Activated gamma-delta T cell treated with anti-CD3 and anti-CD28 coated beads, Interleukin-2, amount 50 U/mL, for 16 hours (primary cell): ENCODE results near the gene ORMDL2.
A peak's percentile ranks its signal among the peaks of the same experiment; 100 is the strongest.
"Not testable (repeated sequence)": the region's sequence is repeated elsewhere in the genome, so short reads cannot be mapped to it uniquely, and the experiment has no call there.

Experiments
- DNase-seq: peaks from one replicate; pipeline ENCODE4 v3.0.0-alpha.2; 2020; ENCODE audit warnings: low read depth

ORMDL2 gene

DNA sequence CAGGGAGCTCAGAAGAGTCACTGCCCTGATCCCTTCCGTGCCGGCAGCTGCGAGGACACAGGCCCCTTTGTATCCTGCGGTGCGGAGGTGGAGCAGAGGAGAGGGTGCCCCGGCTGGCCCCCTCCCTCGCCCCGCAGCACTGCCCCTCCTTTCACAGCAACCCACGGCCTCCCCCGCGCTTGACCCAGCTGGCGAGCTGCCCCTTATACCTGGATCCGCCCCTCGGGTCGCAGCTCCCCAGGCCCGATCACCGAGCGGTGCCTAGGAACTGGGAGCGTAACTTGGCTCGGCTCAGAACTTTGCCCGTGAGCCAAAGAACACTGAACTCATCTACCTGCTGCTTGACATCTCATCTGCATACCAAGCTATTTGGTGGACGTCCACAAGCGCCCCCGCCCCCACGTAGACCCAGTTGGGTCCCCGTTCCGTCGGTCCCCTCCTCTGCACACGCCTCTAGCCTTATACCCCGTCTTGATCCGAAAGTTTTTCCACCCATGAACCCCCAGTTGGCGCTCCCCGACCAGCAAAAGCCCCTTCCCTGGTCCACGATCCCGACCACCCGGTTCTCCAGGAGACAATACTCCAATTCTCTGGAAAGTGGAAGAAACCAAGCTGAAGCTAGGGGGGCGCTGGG, 12.2 kb downstream of the ORMDL2 start:
- DNase-seq = no peak

DNA sequence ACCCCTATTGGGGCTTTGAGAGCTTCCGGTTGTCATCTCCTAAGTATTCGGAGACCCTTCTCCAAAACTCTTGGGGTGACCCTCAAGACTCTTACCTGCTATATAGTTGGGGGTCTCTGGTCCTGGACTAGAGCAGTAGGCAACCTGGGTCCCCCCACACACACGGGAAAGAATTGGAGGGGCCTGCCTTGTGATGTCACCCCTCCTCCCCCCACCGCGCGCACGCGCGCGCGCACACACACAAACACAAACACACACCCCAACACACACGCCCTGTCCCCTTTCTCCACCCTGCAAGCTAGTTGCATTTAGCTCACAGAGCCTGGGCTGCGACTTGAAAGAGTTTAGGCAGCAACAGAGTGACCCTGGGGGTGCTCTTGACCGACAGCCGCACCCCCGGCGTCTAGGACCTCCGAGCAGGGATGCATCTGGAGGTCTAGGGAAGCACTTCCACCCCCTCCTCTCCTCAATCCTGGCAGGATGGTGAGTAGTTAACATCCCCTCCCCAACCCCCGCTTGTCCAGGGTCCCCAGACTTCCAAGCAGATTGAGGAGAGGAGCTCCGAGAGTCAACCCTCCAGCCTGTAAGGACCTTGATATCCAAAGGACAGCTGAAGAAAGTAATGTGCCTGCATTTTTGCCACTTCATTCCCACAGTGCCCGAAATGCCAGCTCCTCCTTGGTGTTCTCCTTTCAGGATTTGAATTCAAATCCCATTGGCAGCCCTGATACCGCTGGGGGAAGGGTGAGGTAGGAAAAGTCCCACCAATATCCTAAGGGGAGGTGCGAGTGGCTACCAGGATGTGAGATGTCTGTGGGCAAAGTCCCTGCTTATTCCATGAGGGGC, 13.0 kb downstream of the ORMDL2 start:
- DNase-seq = peak; percentile 24

DNA sequence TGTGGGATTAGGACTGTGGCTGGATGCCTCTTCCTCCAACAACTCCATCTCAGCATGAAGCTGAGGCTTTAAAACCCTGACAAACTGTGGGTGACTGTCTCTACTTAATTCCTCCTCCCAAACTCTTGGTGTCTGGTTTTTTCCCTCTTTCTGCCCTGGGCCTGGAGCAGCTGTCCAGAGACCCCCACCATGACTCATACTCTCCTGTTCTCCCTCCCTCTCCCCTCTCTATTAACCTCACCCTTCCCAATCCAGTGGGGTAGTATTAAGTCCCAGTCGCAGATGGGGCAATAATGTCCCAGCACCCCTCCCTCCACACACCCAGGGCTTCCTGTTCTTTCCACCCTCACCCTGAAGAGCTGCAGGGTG, 13.6 kb downstream of the ORMDL2 start:
- no peak for DNase-seq

DNA sequence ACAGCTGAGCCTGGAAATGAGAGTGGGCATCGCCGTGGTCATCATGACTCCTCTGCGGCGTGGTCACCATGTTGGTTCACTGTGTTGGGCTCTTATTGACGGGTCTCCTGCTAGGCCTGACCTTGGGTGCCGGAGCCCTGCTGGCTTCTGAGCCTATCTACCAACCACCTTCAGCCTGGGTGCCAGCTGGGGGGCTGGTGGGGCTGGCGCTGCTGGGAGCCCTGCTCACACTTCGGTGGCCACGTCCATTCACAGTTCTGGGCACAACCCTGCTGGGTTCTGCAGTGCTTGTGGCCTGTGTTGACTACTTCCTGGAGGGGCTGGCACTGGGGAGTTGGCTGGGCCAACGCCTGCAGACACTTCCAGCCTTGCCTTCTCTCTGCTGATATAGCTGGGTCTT, 15.2 kb downstream of the ORMDL2 start:
- DNase-seq = no peak

DNA sequence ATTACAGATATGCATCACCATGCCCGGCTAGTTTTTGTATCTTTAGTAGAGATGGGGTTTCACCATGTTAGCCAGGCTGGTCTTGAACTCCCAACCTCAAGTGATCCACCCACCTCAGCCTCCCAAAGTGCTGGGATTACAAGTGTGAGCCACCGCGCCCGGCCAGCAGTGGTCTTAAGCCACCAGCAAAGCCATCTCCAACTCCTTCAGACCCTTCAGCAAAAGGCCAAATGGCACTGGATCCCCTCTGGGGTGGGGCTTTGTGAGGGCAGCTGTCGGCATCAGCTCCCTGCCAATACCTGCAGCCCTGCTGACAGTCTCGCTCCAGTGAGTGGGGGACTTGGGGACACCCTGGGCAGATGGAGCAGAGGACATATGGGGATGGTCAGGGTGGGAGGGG, 16.6 kb downstream of the ORMDL2 start:
- DNase-seq = not testable (repeated sequence)

DNA sequence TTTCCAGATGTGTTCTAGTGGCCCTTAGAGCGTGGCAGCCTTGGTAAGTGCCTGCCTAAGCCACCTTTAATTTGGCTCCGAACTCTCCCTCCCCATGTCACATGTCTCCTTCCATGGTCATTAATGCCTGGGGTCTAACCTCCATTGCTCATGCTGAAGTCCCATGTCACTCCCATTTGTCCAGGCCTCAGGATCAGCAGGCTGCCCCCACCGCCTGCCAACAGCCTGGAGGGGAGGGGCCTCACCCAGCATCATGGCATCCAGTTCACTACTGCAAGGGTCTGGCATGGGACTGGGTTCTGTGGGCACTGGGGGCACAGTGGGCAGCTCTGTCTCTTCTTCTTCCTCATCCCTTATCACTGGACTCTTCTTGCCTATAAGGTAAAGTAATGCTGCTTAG, 20.5 kb downstream of the ORMDL2 start:
- no peak for DNase-seq

DNA sequence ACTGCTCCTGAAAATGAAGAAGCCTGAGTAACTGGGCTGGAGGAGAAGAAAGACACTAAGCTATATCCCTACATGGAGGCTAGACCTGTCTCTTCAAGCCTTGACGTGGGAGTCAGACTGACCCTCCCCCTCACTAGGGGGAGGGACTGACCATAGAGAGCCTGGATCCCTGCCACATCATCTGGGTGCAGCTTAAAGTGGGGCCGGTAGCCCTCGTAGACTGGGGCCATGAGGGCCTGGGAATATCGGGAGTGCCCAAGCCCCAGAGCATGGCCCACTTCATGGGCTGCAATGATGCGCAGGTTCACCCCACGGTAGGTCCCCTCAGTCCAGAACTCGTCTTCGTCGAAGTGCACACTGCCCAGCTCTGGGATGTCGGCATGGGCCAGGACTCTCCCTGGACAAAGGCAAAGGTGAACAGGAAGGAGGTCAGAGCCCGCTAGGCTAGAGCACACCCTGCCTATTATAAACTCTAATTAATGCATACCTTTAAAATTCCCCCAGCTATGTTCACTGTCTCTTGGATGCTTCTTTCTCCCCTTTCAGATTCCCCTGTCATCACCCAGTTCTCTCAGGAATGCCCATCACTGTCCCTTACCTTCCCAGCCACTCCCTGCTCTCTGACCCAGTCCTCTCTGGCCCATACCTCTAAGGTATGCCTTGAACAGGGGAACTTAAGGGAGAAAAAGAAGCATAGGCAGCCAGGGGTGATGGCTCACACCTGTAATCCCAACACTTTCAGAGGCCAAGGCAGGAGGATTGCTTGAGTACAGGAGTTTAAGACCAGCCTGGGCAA, 21.7 kb downstream of the ORMDL2 start:
- DNase-seq = no peak

DNA sequence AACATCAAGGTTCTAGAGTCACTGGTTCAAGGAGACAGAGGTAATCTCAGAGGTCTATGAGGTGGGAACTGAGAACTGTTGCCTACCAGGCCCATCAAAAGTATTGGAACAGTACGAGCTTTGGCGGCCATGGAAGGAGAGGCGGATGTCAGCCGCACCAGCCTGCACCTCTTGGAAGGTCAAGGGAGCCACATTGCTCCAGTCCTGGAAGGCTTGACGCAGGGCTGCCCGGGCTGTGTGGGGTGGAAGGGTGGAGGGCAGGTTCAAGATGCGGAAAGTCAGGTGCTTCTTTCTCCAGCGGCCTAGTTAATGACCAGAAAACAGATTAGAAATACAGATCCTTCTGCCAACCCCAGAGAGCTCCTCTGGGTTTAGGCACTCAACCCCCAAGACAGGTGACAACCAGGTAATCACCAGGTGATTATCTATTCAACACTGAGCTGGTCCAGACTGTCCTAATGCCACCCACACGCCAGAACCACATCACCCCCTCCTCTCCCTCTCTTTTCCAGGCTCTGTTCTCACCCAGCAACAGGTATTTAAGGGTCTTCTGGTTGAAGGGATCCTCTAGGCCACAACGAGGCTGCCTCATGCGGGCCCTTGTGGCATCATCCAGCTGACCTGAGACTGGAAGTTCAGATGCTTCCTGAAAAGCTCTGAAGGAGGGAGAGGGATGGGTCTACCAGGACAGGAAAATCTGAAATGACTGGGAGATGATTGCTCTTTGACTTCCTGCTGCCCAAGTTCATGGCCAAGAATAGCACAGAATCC, 22.9 kb downstream of the ORMDL2 start:
- no peak for DNase-seq

DNA sequence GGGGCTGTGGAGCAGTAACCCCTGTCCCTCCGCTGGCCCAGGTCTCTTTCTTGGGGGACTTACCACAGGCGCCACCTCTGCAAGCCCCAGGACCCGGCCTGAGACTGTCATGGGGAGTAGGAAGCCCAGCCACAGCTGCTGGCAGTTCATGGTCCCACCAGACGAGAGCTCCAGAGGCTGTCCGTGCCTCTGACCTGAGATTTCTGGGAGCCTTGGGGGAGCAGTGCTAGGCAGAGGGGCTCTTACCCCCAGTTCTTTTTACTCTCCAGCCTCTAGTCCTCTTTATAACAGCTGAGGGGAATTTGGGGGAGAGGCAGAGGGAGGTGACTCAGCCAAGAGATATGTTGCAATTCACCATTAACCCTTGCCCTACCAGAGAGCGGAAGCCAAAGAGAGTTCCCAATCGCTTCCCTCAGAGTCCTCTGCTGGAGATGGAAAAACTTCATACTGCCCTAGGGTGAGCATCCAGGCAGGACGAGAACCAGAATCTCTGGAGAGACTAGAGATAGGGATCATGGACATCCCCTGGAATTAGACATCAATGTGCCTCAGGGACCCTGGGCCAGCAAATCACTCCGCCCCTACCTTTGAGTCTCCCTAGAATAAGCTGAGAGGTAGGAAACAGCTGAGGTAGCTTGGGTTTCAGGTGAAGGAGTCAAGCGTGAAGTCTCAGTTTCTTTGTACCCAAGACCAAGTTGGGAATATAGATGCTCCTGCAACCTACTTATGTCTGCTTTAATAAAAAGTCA, 25.0 kb downstream of the ORMDL2 start, which contains the start of gene MMP19:
MMP19 (minus strand) TSS at position 256 of the 749 bp plus-strand sequence; CDS start at position 150, 106 bp downstream.
- DNase-seq = no peak

DNA sequence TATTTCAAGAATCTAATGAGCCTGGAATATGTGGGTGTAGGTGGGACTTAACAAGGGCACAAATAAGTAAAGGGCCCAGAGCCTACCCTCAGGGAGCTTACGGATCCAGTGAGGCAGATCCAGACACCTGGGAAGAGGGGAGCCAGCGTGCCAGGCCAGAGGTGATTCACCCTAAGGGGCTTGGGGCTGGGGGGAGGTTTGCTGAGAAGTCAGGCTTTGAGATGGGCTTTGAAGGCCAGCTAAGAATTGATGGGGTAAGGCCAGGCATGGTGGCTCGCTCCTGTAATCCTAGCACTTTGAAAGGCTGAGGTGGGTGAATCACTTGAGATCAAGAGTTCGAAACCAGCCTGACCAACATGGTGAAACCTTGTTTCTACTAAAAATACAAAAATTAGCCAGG, 25.6 kb downstream of the ORMDL2 start:
- DNase-seq = no peak

DNA sequence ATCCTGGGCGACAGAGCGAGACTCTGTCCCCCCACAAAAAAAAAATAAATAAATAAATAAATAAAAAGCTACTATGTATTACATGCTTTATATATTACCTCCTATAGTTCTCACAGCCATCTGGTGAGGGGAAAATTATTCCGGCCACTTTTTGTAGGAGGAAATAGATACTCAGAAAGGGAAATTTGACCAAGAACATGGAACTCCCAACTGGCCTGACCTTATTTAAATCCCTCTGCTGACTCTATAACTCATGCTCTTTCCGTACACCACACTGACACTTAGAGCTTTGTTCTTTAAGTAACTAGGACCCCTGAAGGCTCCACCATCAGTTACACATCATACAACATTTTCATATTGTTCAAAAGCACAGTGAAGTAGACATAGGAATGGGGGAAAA, 27.1 kb downstream of the ORMDL2 start:
- DNase-seq = no peak

DNA sequence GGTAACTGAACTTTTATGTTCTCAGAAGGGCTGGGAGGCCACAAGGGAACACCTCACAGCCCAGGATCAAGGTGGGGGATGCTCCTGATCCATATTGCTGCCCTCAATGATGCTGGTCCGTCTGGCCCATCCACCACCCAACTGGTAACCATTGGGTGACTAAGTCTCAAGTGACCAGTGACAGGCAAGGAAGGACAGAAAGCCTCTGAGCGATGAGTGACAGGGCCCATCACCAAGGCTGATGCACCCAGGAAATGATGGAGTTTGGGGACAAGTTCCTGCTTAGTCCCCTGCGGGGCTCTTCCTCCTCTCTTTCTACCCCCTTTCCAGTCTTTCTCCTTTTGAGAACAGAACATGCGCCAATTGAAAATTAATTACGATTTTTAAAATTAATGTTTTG, 27.5 kb downstream of the ORMDL2 start:
- no peak for DNase-seq

DNA sequence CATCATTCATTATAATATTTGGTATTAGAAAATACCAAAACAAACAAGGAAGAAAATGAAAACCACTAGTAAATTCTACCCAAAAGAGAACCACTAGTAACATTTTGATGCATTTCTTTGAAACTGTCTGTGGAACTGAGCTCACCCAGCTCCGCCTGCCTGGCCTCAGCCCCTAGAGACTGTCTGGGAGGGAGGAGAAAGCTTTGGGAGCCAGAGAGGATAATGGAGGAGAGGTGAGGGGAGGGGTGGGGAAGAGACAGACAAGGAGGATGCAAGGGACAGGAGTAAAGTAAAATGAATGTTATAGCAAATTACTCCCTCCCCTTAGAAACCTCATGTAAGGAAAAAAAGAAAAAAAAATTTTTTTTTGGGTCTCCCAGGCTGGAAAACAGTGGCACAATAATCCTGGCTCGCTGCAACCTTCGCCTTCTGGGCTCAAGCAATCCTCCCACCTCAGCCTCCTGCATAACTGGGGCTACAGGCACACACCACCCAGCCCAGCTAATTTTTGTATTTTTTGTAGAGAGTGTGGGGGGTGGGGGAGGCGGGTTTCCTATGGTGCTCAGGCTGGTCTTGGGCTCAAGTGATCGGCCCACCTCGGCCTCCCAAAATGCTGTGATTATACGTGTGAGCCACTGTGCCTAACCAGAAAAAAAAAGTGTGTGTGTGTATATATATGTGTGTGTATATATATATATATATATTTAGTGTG, 28.1 kb downstream of the ORMDL2 start:
- no peak for DNase-seq

DNA sequence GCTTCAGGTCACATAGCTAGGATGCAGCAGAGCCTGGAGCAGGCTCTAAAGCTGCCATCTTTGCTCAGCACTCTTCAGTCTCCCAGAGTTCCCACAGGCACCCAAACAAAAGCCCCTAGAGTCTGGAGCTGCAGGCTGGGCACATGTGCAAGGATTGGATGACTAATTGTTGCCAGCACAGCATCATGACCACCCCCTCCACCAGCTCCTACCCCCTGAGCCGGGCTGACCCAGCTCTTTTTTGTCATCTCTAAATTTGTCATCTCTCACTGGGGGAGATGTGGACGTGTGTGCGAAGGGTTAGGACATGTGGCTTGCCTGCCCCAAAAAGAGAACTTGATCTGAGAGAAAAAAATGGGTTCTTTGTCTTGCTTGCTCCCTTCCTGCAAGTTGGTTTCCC, 29.2 kb downstream of the ORMDL2 start:
- no peak for DNase-seq

DNA sequence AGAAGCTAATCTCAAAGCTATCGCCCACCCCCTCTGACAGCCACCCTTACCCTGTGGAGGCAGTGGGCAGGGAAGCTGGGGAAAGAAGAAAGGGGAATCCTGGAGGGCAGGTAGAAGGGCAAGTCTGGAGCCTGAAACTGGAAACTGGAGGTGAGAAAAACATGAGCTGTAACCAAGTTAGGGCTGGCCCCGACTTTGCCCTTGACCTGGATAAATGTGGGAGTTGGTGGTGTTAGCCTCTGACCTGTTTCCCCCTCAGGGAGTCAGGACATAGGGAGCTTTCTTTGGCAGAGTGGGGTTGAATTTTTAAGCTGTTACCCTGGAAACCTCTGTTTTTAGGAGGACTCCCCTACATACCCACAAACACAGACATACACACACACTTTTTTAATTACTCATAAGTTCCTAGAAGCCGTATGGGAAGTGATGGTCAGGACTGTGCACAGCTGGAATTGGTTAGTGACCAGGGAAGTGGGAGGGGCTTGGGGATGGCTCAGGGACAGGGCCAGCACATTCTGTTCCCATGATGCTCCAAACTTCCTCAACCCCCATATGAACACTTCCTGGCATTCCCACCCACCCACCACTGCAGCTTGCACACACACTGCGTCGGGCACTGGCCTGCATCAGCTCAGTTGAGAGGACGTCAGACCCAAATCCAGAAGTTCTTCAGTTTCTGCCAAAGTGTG, 29.9 kb downstream of the ORMDL2 start:
- DNase-seq = no peak

DNA sequence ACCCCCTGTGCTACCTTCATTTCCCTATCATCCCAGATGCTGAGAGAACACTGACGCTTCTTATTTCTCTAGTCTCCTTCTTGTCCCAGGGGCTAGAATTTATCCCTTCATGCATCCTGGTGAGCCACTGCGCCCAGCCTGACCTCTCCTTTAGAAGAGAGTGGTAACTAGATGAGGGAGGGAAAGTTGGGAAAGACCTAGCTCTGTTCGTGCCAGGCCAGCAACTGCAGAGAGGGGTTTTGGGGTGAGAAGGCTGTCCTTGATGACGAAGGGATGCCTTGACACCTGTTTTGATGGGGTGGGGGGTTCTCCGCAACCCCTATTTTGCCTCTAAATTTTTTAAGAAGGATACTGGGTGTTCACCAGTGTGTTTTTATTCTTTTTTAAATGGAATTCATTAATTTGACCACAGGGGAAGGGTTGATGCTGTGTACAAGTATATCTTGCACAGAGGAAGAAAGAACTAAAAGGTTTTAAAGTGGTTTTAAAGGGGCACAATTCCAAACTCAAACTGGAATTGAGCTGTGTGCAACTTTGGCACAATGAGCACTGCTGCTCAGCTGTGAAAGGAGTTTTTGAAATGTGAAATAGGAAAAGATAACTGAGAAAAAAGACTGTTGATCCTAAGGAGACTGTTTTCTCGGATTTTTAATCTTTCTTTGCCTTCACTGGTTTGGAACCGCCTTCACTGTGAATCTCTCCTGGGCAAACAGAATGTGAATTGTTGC, 31.9 kb downstream of the ORMDL2 start:
- no peak for DNase-seq

DNA sequence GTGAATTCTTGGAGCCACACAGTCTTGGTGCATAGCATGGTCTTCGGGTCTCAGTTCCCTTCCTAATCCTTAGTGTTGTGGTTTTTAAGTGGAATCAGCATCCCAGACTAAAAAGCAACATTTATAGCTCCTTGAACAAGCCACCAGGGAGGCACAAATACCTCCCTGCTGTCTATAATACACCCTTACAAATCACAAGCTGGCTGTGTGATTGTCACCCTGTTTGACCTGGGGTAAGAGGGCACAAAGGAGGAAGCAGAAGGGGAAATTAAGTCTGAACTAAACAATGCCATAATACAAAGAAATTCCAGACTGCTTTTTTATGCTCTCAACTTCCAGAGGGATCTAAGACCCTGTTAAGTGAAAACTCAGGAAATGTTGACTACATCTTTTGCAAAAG, 32.6 kb downstream of the ORMDL2 start:
- no peak for DNase-seq

DNA sequence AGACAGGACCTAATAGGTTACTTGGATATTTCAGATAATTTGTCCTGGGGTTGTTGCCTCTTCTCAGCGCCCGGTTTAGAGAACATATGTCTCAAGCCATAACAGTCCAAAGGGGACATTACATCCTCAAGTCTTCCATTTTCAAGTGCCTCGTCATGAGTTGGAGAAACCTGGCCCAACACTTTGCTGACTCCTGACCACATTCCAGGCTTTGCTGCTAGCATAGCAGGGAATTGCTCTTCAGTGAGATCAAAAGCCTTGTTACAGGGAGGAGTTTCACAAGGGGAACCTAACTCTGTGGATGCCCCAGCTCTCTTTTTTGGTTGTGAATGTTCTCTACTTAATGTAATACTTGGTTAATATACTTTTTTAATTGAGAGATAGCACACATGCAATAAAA, 33.1 kb downstream of the ORMDL2 start:
- no peak for DNase-seq

DNA sequence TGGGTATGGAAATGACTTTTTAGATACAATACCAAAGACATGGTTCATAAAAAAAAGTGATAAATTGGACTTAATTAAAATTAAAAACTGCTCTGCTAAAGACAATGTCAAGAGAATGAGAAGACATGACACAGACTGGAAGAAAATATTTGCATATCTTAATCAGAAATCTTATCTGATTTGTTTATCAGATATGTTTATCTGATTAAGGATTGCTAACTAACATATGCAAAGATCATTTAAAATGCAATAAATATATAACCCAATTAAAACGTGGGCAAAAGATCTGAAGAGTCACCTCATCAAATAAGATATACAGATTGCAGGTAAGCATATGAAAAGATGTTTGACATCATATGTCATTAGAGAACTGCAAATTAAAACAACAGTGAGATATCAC, 34.9 kb downstream of the ORMDL2 start:
- no peak for DNase-seq
